Measurements from ENCODE around the gene TEX53. TPM values are rescaled to one million over a fixed set of nuclear protein-coding genes. Genes with fewer than 3 reads are reported as not detected.

TEX53 gene
- total RNA-seq, 4 donors from 2014 or later = not detected

- in situ Hi-C loops (cut with MboI; ENCODE audit: low sequenced_read_pairs in 4 of 4) = loop anchor here (5.0 to 10.0 kb wide), 5 partner anchors 168 to 248 kb away; no protein-coding TSS in a partner anchor
- ATAC-seq = no peak
- no peak overlapping the region for H3K4me3 ChIP-seq
- intact Hi-C loops (cut with DNase I; ENCODE audit: low total_unique reads) = loop anchor here (1.0 kb wide), 2 partner anchors 166 to 248 kb away; no protein-coding TSS in a partner anchor
- H3K36me3 ChIP-seq = no peaks in the 10 kb centered on the region
- DNase-seq = no peak
- TF ChIP-seq POLR2A (IDR thresholded peaks at IDR 0.05) = no peak
- no peak for TF ChIP-seq CTCF (IDR thresholded peaks at IDR 0.05 in 4 of 5, conservative IDR thresholded peaks at IDR 0.05 in 1 of 5)
- no peaks in the 10 kb centered on the region for H3K9me3 ChIP-seq
- no peaks in the 10 kb centered on the region for H3K27me3 ChIP-seq
- no peak overlapping the region for H3K27ac ChIP-seq
- no peaks in the 10 kb centered on the region for H3K4me1 ChIP-seq
Measured at GRCh38 chr9:114652776-114653555, 4.6 kb downstream of the TEX53 start.

GRCh38 chr9:114643896-114644295, 13.7 kb downstream of the TEX53 start:
- ATAC-seq = no peak
- Histone ChIP-seq H3K4me3 (no peak overlapping the region), H3K9me3 (peaks cover 0 to 2% (median 0%) of the 10 kb centered on the region in 3 donors), H3K4me1 (no peaks in the 10 kb centered on the region), H3K27ac (no peak overlapping the region), H3K27me3 (no peaks in the 10 kb centered on the region), H3K36me3 (peaks cover 0 to 54% of the 10 kb centered on the region in 2 donors)
- in situ Hi-C loops (cut with MboI; ENCODE audit: low sequenced_read_pairs in 4 of 4) (loop anchor here in 1 of 4 donors (25.0 kb wide), 1 partner anchor 157 kb away; no protein-coding TSS in a partner anchor), intact Hi-C loops (cut with DNase I; ENCODE audit: low total_unique reads) (no loop called here)
- TF ChIP-seq POLR2A (IDR thresholded peaks at IDR 0.05) = no peak
- TF ChIP-seq CTCF (IDR thresholded peaks at IDR 0.05 in 4 of 5, conservative IDR thresholded peaks at IDR 0.05 in 1 of 5) = no peak
- DNase-seq = no peak

- intact Hi-C loops (cut with DNase I; ENCODE audit: low total_unique reads) = no loop called here
- Histone ChIP-seq H3K9me3 (peaks cover 0 to 2% (median 0%) of the 10 kb centered on the region in 3 donors), H3K36me3 (peaks cover 0 to 63% of the 10 kb centered on the region in 2 donors), H3K27me3 (no peaks in the 10 kb centered on the region), H3K4me1 (no peaks in the 10 kb centered on the region), H3K4me3 (no peak overlapping the region), H3K27ac (no peak overlapping the region)
- DNase-seq (no peak), ATAC-seq (no peak)
- in situ Hi-C loops (cut with MboI; ENCODE audit: low sequenced_read_pairs in 4 of 4) = loop anchor here in 1 of 4 donors (25.0 kb wide), 1 partner anchor 156 kb away; no protein-coding TSS in a partner anchor
- no peak for TF ChIP-seq POLR2A (IDR thresholded peaks at IDR 0.05)
- TF ChIP-seq CTCF (IDR thresholded peaks at IDR 0.05 in 4 of 5, conservative IDR thresholded peaks at IDR 0.05 in 1 of 5) = no peak
Measured at GRCh38 chr9:114643001-114643400, 14.6 kb downstream of the TEX53 start.

GRCh38 chr9:114641967-114642366, 15.6 kb downstream of the TEX53 start:
- DNase-seq = no peak
- Histone ChIP-seq H3K4me3 (no peak overlapping the region), H3K27me3 (no peaks in the 10 kb centered on the region), H3K36me3 (peaks cover 0 to 65% of the 10 kb centered on the region in 2 donors), H3K4me1 (no peaks in the 10 kb centered on the region), H3K27ac (no peak overlapping the region), H3K9me3 (no peaks in the 10 kb centered on the region)
- in situ Hi-C loops (cut with MboI; ENCODE audit: low sequenced_read_pairs in 4 of 4) = loop anchor here in 1 of 4 donors (25.0 kb wide), 1 partner anchor 155 kb away; no protein-coding TSS in a partner anchor
- intact Hi-C loops (cut with DNase I; ENCODE audit: low total_unique reads) = no loop called here
- no peak for TF ChIP-seq CTCF (IDR thresholded peaks at IDR 0.05 in 4 of 5, conservative IDR thresholded peaks at IDR 0.05 in 1 of 5)
- no peak for TF ChIP-seq POLR2A (IDR thresholded peaks at IDR 0.05)
- no peak for ATAC-seq
